HEK293 (cell line): ENCODE results near the gene ARFGEF2.

Experiments
- CTCF ChIA-PET: fragments of 350-600 bp; formaldehyde crosslinking; extraction: SDS; loops from one replicate; lab custom pipeline; 2021; ENCODE audit warnings: antibody characterized with exemption; lab: Yijun Ruan, JAX
- POLR2A ChIA-PET: fragments of 300-600 bp; formaldehyde crosslinking; extraction: SDS; loops from one replicate; lab custom pipeline; 2020; ENCODE audit warnings: antibody characterized with exemption, inconsistent platforms; lab: Yijun Ruan, JAX
- H3K27ac ChIP-seq: fragments of 200-500 bp; sonication (Bioruptor generic); 2 replicates; pipeline ENCODE4 v1.5.1; 2014; ENCODE audit warnings: low read depth, low read length, control low read depth, inconsistent platforms; ENCODE audit errors: extremely low read depth
- H3K36me3 ChIP-seq, 2 experiments: fragments of 200-500 bp in 1 of 2; sonication (Bioruptor generic) in 1 of 2; 1 replicate in 1 of 2; 2 replicates in 1 of 2; pipeline ENCODE4 v1.5.1; 2014 to 2017; ENCODE audit warnings: inconsistent platforms in 2 of 2, low read length in 2 of 2; ENCODE audit not compliant: control insufficient read depth in 2 of 2, insufficient read depth in 1 of 2
- H3K4me1 ChIP-seq: fragments of 200-500 bp; sonication (Bioruptor generic); 2 replicates; pipeline ENCODE4 v1.5.1; 2014; ENCODE audit warnings: mild to moderate bottlenecking, low read length, inconsistent platforms; ENCODE audit not compliant: control insufficient read depth, insufficient read depth
- H3K4me3 ChIP-seq: 2 replicates; pipeline ENCODE4 v1.5.1; 2011; ENCODE audit warnings: low read depth, mild to moderate bottlenecking, control low read depth, low read length, moderate library complexity
- H3K9me3 ChIP-seq: fragments of 200-500 bp; sonication (Bioruptor generic); 2 replicates; pipeline ENCODE4 v1.5.1; 2014; ENCODE audit warnings: low read depth, low read length, inconsistent platforms; ENCODE audit not compliant: control insufficient read depth, insufficient read depth
- HOXC10 ChIP-seq: sonication (generic); formaldehyde crosslinking; IDR thresholded peaks from 2 replicates; pipeline ENCODE4 v1.8.1; 2023; ENCODE audit warnings: mild to moderate bottlenecking, missing genetic modification reagents
- SP2 ChIP-seq: fragments of 450-650 bp; formaldehyde crosslinking; IDR thresholded peaks from 2 replicates; pipeline ENCODE4 v1.5.1; 2016; ENCODE audit warnings: missing biosample characterization, missing genetic modification characterization
- ZBTB48 ChIP-seq: fragments of 450-650 bp; formaldehyde crosslinking; IDR thresholded peaks from 2 replicates; pipeline ENCODE4 v1.5.1; 2016; ENCODE audit warnings: missing biosample characterization, missing genetic modification characterization
- ZBTB8A ChIP-seq: fragments of 450-650 bp; formaldehyde crosslinking; IDR thresholded peaks from 2 replicates; pipeline ENCODE4 v1.5.1; 2016; ENCODE audit warnings: missing biosample characterization, missing genetic modification characterization
- ZFP41 ChIP-seq: fragments of 450-650 bp; formaldehyde crosslinking; IDR thresholded peaks from 2 replicates; pipeline ENCODE4 v1.5.1; 2016; ENCODE audit warnings: missing biosample characterization, missing genetic modification characterization, borderline replicate concordance
- ZNF10 ChIP-seq: fragments of 450-650 bp; formaldehyde crosslinking; IDR thresholded peaks from 2 replicates; pipeline ENCODE4 v1.5.1; 2017; ENCODE audit warnings: missing biosample characterization, missing genetic modification characterization
- ZNF174 ChIP-seq: fragments of 450-650 bp; formaldehyde crosslinking; IDR thresholded peaks from 2 replicates; pipeline ENCODE4 v1.5.0; 2017; ENCODE audit warnings: missing biosample characterization, mild to moderate bottlenecking, missing genetic modification characterization
- ZNF23 ChIP-seq: fragments of 450-650 bp; formaldehyde crosslinking; IDR thresholded peaks from 2 replicates; pipeline ENCODE4 v1.5.1; 2016; ENCODE audit warnings: missing biosample characterization, missing genetic modification characterization, borderline replicate concordance
- ZNF341 ChIP-seq: fragments of 450-650 bp; formaldehyde crosslinking; IDR thresholded peaks from 2 replicates; pipeline ENCODE4; 2016; ENCODE audit warnings: low read depth, missing biosample characterization, missing genetic modification characterization
- ZNF521 ChIP-seq: fragments of 450-650 bp; formaldehyde crosslinking; IDR thresholded peaks from 2 replicates; pipeline ENCODE4 v1.5.1; 2017; ENCODE audit warnings: missing biosample characterization, mild to moderate bottlenecking, missing genetic modification characterization
- ZNF558 ChIP-seq: fragments of 450-650 bp; formaldehyde crosslinking; IDR thresholded peaks from 2 replicates; pipeline ENCODE4 v1.5.1; 2016; ENCODE audit warnings: missing biosample characterization, missing genetic modification characterization
- ZNF585B ChIP-seq: fragments of 450-650 bp; formaldehyde crosslinking; IDR thresholded peaks from 2 replicates; pipeline ENCODE4 v1.5.1; 2016; ENCODE audit warnings: missing biosample characterization, missing genetic modification characterization
- ZNF623 ChIP-seq: fragments of 450-650 bp; formaldehyde crosslinking; IDR thresholded peaks from 2 replicates; pipeline ENCODE4 v1.5.1; 2016; ENCODE audit warnings: missing biosample characterization, missing genetic modification characterization
- ZSCAN23 ChIP-seq: fragments of 450-650 bp; formaldehyde crosslinking; IDR thresholded peaks from 2 replicates; pipeline ENCODE4 v1.5.1; 2016; ENCODE audit warnings: missing biosample characterization, missing genetic modification characterization
- TF ChIP-seq, protein P1 (sequence below): fragments of 450-650 bp; formaldehyde crosslinking; IDR thresholded peaks from 2 replicates; pipeline ENCODE4 v1.5.1; 2016; ENCODE audit warnings: missing biosample characterization, missing genetic modification characterization, borderline replicate concordance
- TF ChIP-seq, protein P2 (sequence below): fragments of 450-650 bp; formaldehyde crosslinking; IDR thresholded peaks from 2 replicates; pipeline ENCODE4 v1.5.1; 2016; ENCODE audit warnings: missing biosample characterization, missing genetic modification characterization, low read depth
- TF ChIP-seq, protein P3 (sequence below): fragments of 450-650 bp; formaldehyde crosslinking; IDR thresholded peaks from 2 replicates; pipeline ENCODE4 v1.5.1; 2016; ENCODE audit warnings: missing biosample characterization, missing genetic modification characterization
- TF ChIP-seq, protein P4 (sequence below): fragments of 450-650 bp; formaldehyde crosslinking; IDR thresholded peaks from 2 replicates; pipeline ENCODE4 v1.5.1; 2016; ENCODE audit warnings: missing biosample characterization, missing genetic modification characterization
- TF ChIP-seq, protein P5 (sequence below): fragments of 450-650 bp; formaldehyde crosslinking; IDR thresholded peaks from 2 replicates; pipeline ENCODE4 v1.5.1; 2017; ENCODE audit warnings: missing biosample characterization, mild to moderate bottlenecking, missing genetic modification characterization, moderate library complexity

ARFGEF2 gene

DNA sequence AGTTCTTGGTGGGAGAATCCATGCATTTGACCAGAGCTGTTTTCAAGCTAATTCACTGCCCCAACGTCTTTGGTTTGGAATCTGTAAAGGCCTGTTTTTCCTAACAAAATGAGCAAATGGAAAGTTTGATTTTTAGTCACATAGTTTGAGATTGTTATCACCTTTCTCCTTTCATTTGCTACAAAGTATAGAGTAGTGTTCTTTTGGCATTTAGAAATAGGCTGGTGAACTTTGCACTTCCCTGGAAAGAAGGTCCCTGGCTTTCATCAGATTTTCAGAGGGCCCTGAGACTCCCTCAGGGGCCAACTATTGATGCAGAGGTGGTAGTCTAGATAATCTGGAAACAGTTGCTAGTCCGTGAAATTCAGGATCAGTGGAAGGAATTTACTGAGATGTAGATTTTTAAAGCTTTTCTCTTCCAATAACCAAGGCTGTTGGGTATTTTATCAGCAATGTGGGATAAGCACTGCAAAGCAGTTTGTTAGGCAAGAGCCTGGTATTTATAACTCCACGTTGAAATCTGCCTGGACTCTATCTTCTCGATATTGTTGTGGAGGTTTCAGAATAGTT, 1.7 kb downstream of the ARFGEF2 start:
- POLR2A ChIA-PET, result no interaction called here
- H3K9me3 ChIP-seq, result no peaks in the 10 kb centered on the region
- TF ChIP-seq ZNF585B (tag by site-specific recombination) (no peak), ZNF341 (tag by site-specific recombination) (no peak), HOXC10 (CRISPR knock-in tag) (no peak), ZNF23 (tag by site-specific recombination) (no peak), ZNF623 (no peak), ZNF521 (tag by site-specific recombination) (no peak), ZSCAN23 (tag by site-specific recombination) (no peak), ZBTB48 (no peak), SP2 (no peak), ZNF174 (tag by site-specific recombination) (no peak), ZFP41 (no peak), ZNF10 (tag by site-specific recombination) (no peak), ZBTB8A (no peak), ZNF558 (tag by site-specific recombination) (no peak)
- TF ChIP-seq, protein P1, sequence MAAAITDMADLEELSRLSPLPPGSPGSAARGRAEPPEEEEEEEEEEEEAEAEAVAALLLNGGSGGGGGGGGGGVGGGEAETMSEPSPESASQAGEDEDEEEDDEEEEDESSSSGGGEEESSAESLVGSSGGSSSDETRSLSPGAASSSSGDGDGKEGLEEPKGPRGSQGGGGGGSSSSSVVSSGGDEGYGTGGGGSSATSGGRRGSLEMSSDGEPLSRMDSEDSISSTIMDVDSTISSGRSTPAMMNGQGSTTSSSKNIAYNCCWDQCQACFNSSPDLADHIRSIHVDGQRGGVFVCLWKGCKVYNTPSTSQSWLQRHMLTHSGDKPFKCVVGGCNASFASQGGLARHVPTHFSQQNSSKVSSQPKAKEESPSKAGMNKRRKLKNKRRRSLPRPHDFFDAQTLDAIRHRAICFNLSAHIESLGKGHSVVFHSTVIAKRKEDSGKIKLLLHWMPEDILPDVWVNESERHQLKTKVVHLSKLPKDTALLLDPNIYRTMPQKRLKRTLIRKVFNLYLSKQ (tag by site-specific recombination), result no peak
- TF ChIP-seq, protein P2, sequence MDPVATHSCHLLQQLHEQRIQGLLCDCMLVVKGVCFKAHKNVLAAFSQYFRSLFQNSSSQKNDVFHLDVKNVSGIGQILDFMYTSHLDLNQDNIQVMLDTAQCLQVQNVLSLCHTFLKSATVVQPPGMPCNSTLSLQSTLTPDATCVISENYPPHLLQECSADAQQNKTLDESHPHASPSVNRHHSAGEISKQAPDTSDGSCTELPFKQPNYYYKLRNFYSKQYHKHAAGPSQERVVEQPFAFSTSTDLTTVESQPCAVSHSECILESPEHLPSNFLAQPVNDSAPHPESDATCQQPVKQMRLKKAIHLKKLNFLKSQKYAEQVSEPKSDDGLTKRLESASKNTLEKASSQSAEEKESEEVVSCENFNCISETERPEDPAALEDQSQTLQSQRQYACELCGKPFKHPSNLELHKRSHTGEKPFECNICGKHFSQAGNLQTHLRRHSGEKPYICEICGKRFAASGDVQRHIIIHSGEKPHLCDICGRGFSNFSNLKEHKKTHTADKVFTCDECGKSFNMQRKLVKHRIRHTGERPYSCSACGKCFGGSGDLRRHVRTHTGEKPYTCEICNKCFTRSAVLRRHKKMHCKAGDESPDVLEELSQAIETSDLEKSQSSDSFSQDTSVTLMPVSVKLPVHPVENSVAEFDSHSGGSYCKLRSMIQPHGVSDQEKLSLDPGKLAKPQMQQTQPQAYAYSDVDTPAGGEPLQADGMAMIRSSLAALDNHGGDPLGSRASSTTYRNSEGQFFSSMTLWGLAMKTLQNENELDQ (tag by site-specific recombination), result no peak
- TF ChIP-seq, protein P3, sequence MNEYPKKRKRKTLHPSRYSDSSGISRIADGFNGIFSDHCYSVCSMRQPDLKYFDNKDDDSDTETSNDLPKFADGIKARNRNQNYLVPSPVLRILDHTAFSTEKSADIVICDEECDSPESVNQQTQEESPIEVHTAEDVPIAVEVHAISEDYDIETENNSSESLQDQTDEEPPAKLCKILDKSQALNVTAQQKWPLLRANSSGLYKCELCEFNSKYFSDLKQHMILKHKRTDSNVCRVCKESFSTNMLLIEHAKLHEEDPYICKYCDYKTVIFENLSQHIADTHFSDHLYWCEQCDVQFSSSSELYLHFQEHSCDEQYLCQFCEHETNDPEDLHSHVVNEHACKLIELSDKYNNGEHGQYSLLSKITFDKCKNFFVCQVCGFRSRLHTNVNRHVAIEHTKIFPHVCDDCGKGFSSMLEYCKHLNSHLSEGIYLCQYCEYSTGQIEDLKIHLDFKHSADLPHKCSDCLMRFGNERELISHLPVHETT, result no peak
- TF ChIP-seq, protein P4, sequence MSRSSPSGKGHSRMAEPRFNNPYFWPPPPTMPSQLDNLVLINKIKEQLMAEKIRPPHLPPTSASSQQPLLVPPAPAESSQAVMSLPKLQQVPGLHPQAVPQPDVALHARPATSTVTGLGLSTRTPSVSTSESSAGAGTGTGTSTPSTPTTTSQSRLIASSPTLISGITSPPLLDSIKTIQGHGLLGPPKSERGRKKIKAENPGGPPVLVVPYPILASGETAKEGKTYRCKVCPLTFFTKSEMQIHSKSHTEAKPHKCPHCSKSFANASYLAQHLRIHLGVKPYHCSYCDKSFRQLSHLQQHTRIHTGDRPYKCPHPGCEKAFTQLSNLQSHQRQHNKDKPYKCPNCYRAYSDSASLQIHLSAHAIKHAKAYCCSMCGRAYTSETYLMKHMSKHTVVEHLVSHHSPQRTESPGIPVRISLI (tag by site-specific recombination), result no peak
- TF ChIP-seq, protein P5, sequence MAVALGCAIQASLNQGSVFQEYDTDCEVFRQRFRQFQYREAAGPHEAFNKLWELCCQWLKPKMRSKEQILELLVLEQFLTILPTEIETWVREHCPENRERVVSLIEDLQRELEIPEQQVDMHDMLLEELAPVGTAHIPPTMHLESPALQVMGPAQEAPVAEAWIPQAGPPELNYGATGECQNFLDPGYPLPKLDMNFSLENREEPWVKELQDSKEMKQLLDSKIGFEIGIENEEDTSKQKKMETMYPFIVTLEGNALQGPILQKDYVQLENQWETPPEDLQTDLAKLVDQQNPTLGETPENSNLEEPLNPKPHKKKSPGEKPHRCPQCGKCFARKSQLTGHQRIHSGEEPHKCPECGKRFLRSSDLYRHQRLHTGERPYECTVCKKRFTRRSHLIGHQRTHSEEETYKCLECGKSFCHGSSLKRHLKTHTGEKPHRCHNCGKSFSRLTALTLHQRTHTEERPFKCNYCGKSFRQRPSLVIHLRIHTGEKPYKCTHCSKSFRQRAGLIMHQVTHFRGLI (tag by site-specific recombination), result no peak
- no peak overlapping the region for H3K27ac ChIP-seq
- CTCF ChIA-PET, result interaction anchor here (1.4 kb wide), 1 partner anchor 303 kb away, joined by 3 read pairs; no protein-coding TSS in a partner anchor
- no peak overlapping the region for H3K4me3 ChIP-seq
- H3K36me3 ChIP-seq, result peaks cover 0 to 3% of the 10 kb centered on the region in 2 experiments; a peak in 1 of 3 replicates
- H3K4me1 ChIP-seq, result peaks cover 4% of the 10 kb centered on the region; the same call in 1 of the 2 replicates
